ENCODE results near the gene MCU.

DNA sequence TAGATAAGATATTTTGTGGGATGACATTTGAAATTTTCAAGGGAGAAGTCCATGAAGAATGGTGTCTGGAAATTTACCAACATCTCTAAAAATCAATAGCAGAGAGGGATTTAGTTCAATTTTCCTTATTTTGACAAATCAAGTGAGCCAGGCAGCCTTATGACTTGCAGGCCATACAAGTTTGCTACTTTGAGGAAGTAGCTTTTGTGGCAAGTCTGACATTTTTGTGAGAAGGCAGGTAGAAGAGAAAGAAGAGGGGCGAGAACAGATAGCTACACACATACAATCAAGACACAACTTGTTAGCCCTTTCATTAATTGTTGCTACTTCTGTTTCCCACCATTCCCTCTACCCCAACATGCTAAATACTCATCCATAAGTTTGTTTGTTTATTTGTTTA lies 127.1 kb downstream of the MCU start:
- TF ChIP-seq, protein P1, sequence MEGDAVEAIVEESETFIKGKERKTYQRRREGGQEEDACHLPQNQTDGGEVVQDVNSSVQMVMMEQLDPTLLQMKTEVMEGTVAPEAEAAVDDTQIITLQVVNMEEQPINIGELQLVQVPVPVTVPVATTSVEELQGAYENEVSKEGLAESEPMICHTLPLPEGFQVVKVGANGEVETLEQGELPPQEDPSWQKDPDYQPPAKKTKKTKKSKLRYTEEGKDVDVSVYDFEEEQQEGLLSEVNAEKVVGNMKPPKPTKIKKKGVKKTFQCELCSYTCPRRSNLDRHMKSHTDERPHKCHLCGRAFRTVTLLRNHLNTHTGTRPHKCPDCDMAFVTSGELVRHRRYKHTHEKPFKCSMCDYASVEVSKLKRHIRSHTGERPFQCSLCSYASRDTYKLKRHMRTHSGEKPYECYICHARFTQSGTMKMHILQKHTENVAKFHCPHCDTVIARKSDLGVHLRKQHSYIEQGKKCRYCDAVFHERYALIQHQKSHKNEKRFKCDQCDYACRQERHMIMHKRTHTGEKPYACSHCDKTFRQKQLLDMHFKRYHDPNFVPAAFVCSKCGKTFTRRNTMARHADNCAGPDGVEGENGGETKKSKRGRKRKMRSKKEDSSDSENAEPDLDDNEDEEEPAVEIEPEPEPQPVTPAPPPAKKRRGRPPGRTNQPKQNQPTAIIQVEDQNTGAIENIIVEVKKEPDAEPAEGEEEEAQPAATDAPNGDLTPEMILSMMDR (IDR thresholded peaks at IDR 0.05; ENCODE audit: poor library complexity, severe bottlenecking), result no peak
- TF ChIP-seq EZH2 (IDR thresholded peaks at IDR 0.05; ENCODE audit: borderline replicate concordance, insufficient read depth, low read length, poor library complexity, severe bottlenecking), result no peak
- no peak for TF ChIP-seq EP300 (conservative IDR thresholded peaks at IDR 0.05; ENCODE audit: poor library complexity, severe bottlenecking)
- TF ChIP-seq TAF1 (IDR thresholded peaks at IDR 0.05; ENCODE audit: low read depth), result no peak
- no peak for TF ChIP-seq POLR2AphosphoS5 (IDR thresholded peaks at IDR 0.05)

Data from neural cell (in vitro differentiated cells).